OCI-LY7 (cell line): ENCODE measurements around the gene PLSCR5. TPM values are rescaled to one million over a fixed set of nuclear protein-coding genes. Genes with fewer than 3 reads are reported as not detected.

ENCODE experiments used
- BruUV-seq: library from RNA; stranded (reverse); fragments of 400-500 nt; replicated peaks from 2 replicates; lab custom pipeline; 2021; lab: Mats Ljungman, UMichigan
- CTCF ChIA-PET: fragments of 300-600 bp; sonication (Branson Sonifier 250); formaldehyde crosslinking; loops from one replicate; lab custom pipeline; 2022; ENCODE audit warnings: antibody characterized with exemption; ENCODE audit not compliant: unreplicated experiment; lab: Charles Lee
- POLR2A ChIA-PET: fragments of 300-600 bp; sonication (Branson Sonifier 250); formaldehyde crosslinking; loops from one replicate; lab custom pipeline; 2022; ENCODE audit warnings: antibody characterized with exemption; lab: Charles Lee
- DNase-seq: peaks from one replicate; pipeline ENCODE4 v3.0.0-alpha.2; 2015; ENCODE audit warnings: low spot score
- H2AFZ ChIP-seq: fragments of 200-600 bp; sonication (generic), shearing (Covaris generic); 2 replicates; pipeline ENCODE4 v1.6.1; 2014; ENCODE audit warnings: mild to moderate bottlenecking, antibody characterized with exemption, low read length, moderate library complexity
- H3K27ac ChIP-seq: fragments of 200-600 bp; sonication (generic); 2 replicates; pipeline ENCODE4 v1.5.1; 2014; ENCODE audit warnings: mixed run types, low read depth, mild to moderate bottlenecking, moderate library complexity, low read length, inconsistent platforms; ENCODE audit not compliant: poor library complexity, severe bottlenecking
- H3K36me3 ChIP-seq: fragments of 200-600 bp; sonication (generic); 2 replicates; pipeline ENCODE4 v1.6.1; 2014; ENCODE audit warnings: mild to moderate bottlenecking, antibody characterized with exemption, low read length, moderate library complexity, mixed read lengths; ENCODE audit not compliant: insufficient read depth
- H3K4me1 ChIP-seq: fragments of 200-600 bp; sonication (generic); 2 replicates; pipeline ENCODE4 v1.5.1; 2014; ENCODE audit warnings: mild to moderate bottlenecking, low read length; ENCODE audit not compliant: insufficient read depth, poor library complexity, severe bottlenecking
- H3K4me2 ChIP-seq: fragments of 200-600 bp; sonication (generic); 2 replicates; pipeline ENCODE4 v1.6.1; 2014; ENCODE audit warnings: mild to moderate bottlenecking, low read length
- H3K4me3 ChIP-seq: fragments of 200-600 bp; sonication (generic); 2 replicates; pipeline ENCODE4 v1.5.1; 2014; ENCODE audit warnings: mild to moderate bottlenecking, low read depth, low read length; ENCODE audit not compliant: poor library complexity, severe bottlenecking
- H3K79me2 ChIP-seq: fragments of 200-600 bp; sonication (generic); 2 replicates; pipeline ENCODE4 v1.6.1; 2016; ENCODE audit warnings: low read depth, mild to moderate bottlenecking, low read length, moderate library complexity, mixed read lengths; ENCODE audit not compliant: insufficient read depth
- H3K9me2 ChIP-seq: fragments of 200-600 bp; sonication (generic); 2 replicates; pipeline ENCODE4 v1.6.1; 2016; ENCODE audit warnings: mild to moderate bottlenecking, low read length, mixed read lengths; ENCODE audit not compliant: insufficient read depth
- H3K9me3 ChIP-seq: fragments of 200-600 bp; sonication (generic); 2 replicates; pipeline ENCODE4 v1.6.1; 2014; ENCODE audit warnings: mild to moderate bottlenecking, mixed run types, low read length, mixed read lengths
- H4K20me1 ChIP-seq: fragments of 200-600 bp; sonication (generic); 2 replicates; pipeline ENCODE4 v1.6.1; 2014; ENCODE audit warnings: mild to moderate bottlenecking, antibody characterized with exemption, low read length, moderate library complexity, mixed read lengths; ENCODE audit not compliant: insufficient read depth
- EZH2phosphoT487 ChIP-seq: fragments of 200-600 bp; sonication (generic); IDR thresholded peaks from 2 replicates; pipeline ENCODE4 v1.6.1; 2018; ENCODE audit warnings: low read depth, borderline replicate concordance, mild to moderate bottlenecking, mixed run types, antibody characterized with exemption, low read length, moderate library complexity, mixed read lengths
- intact Hi-C: fragments of 100-400 bp; cut with micrococcal nuclease; formaldehyde crosslinking; loops from one replicate; pipeline ENCODE4 v1.10.0; 2022; ENCODE audit not compliant: unreplicated experiment
- total RNA-seq, 2 experiments: library from RNA; depleted of rRNA in 1 of 2; stranded (reverse); fragments of >200 nt in 1 of 2; shearing (Covaris generic) in 1 of 2; gene quantifications; 2 replicates each; pipeline ENCODE4 v1.2.3, GENCODE V29; 2014 to 2022
- TF ChIP-seq, protein P1 (sequence below): fragments of 200-600 bp; sonication (generic); conservative IDR thresholded peaks from 2 replicates; pipeline ENCODE4 v1.5.1; 2014; ENCODE audit warnings: mild to moderate bottlenecking, antibody characterized with exemption, low read length, moderate library complexity, mixed read lengths

The PLSCR5 gene
- total RNA-seq, 2 experiments from 2014 or later, result not detected

DNA sequence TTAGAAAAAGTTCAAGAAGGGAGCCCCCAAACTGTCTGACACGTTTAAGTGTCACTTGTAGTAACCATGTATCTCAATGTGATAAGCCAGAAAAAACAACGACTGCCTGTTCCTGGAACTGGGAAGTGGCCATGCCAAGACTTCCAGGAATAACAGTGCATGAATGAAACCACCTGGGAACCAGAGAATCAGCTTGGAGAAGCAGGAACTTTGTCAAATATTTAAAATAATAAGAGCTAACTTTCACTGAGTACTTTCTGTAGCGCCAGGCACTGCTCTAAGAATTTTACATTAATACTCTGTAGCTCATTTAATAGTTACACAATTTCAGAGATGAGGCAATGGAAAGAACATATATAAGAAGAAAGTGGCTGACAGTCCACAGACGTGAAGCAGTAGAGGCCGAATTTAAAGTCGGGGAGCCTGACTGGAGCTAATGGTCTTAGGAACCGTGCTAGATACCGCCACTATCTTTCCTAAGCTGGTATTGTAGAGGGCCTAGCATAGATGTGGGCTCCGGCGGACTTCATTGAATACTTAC is 61.6 kb downstream of the PLSCR5 start:
- BruUV-seq, result no TSS peak
- H3K36me3 ChIP-seq, result no peaks in the 10 kb centered on the region
- H3K27ac ChIP-seq, result no peak overlapping the region
- no peaks in the 10 kb centered on the region for H3K79me2 ChIP-seq
- intact Hi-C loops, result loop anchor here (2.0 kb wide), 1 partner anchor 75 kb away; the partner anchor contains the start of gene PLSCR2
- peaks cover 7% of the 10 kb centered on the region; the same call in 1 of the 2 replicates for H4K20me1 ChIP-seq
- CTCF ChIA-PET, result no interaction called here
- DNase-seq, result peak; percentile 13
- peak overlapping the region; percentile 90 for H3K4me2 ChIP-seq
- H3K9me2 ChIP-seq, result no peaks in the 10 kb centered on the region
- H3K9me3 ChIP-seq, result no peaks in the 10 kb centered on the region
- peak overlapping the region; percentile 74 for H3K4me3 ChIP-seq
- H2AFZ ChIP-seq, result peak overlapping the region; percentile 86; the same call in 1 of the 2 replicates
- no peak for TF ChIP-seq EZH2phosphoT487
- TF ChIP-seq, protein P1, sequence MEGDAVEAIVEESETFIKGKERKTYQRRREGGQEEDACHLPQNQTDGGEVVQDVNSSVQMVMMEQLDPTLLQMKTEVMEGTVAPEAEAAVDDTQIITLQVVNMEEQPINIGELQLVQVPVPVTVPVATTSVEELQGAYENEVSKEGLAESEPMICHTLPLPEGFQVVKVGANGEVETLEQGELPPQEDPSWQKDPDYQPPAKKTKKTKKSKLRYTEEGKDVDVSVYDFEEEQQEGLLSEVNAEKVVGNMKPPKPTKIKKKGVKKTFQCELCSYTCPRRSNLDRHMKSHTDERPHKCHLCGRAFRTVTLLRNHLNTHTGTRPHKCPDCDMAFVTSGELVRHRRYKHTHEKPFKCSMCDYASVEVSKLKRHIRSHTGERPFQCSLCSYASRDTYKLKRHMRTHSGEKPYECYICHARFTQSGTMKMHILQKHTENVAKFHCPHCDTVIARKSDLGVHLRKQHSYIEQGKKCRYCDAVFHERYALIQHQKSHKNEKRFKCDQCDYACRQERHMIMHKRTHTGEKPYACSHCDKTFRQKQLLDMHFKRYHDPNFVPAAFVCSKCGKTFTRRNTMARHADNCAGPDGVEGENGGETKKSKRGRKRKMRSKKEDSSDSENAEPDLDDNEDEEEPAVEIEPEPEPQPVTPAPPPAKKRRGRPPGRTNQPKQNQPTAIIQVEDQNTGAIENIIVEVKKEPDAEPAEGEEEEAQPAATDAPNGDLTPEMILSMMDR, result no peak
- POLR2A ChIA-PET, result interaction anchor here (0.7 to 2.2 kb wide), 8 partner anchors 10 to 101 kb away, joined by 3 to 8 read pairs (median 4); no protein-coding TSS in a partner anchor
- H3K4me1 ChIP-seq, result no peaks in the 10 kb centered on the region

DNA sequence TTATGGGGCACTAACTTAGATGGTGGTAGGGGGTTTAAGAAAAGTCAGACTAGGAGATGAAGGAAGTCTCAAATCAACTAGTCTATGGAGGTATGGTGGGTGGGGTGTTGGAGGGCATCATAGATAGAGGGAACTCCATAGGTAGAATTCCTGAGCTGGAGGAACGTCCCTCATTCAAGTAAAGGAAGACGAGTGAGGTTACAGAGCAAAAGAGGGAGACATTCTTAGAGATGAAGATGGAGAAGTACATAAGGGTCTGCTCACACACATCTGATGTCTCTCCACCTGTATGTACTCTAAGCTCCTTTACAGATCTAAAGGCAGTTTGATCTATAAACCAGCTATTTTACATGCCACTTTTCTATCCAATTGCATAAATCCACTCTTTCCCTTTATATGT is 62.2 kb downstream of the PLSCR5 start:
- DNase-seq, result no peak
- ChIA-PET POLR2A (interaction anchor here (0.7 to 2.2 kb wide), 7 partner anchors 10 to 101 kb away, joined by 3 to 8 read pairs (median 4); no protein-coding TSS in a partner anchor), CTCF (no interaction called here)
- Histone ChIP-seq H3K4me2 (peak overlapping the region; percentile 90), H3K79me2 (no peaks in the 10 kb centered on the region), H3K4me3 (peak overlapping the region; percentile 74), H3K4me1 (no peaks in the 10 kb centered on the region), H3K27ac (no peak overlapping the region), H3K9me2 (no peaks in the 10 kb centered on the region), H4K20me1 (peaks cover 7% of the 10 kb centered on the region; the same call in 1 of the 2 replicates), H2AFZ (no peak overlapping the region), H3K9me3 (no peaks in the 10 kb centered on the region), H3K36me3 (no peaks in the 10 kb centered on the region)
- no TSS peak for BruUV-seq
- intact Hi-C loops, result no loop called here
- no peak for TF ChIP-seq EZH2phosphoT487
- TF ChIP-seq, protein P1, result no peak

DNA sequence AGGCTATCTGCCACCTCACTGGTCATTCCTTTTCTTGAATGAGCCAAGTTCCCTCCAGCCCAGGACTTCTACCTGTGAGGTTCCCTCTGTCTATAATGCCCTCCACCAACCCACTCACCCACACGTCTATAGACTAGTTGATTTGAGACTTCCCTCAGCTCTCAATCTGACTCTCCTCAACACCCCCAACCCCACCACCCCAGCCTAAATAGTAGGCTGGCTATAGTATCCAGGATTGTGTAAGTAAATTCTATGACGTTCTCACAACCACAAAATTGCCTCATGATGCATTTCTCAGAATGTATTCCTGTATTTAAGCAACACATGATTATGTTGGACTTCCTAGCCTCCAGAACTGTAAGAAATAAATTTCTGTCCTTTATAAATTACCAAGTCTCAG is 63.0 kb downstream of the PLSCR5 start:
- H3K4me2 ChIP-seq, result no peak overlapping the region; the same call in 1 of the 2 replicates
- H3K27ac ChIP-seq, result no peak overlapping the region
- no peaks in the 10 kb centered on the region for H3K4me1 ChIP-seq
- intact Hi-C loops, result no loop called here
- no peaks in the 10 kb centered on the region for H3K79me2 ChIP-seq
- H4K20me1 ChIP-seq, result peaks cover 7% of the 10 kb centered on the region; the same call in 1 of the 2 replicates
- POLR2A ChIA-PET, result interaction anchor here (0.5 to 1.7 kb wide), 2 partner anchors 14 to 213 kb away, joined by 3 to 8 read pairs; no protein-coding TSS in a partner anchor
- H2AFZ ChIP-seq, result no peak overlapping the region
- TF ChIP-seq, protein P1, result no peak
- no peak for TF ChIP-seq EZH2phosphoT487
- H3K9me2 ChIP-seq, result no peaks in the 10 kb centered on the region
- BruUV-seq, result no TSS peak
- H3K9me3 ChIP-seq, result no peaks in the 10 kb centered on the region
- no peak overlapping the region for H3K4me3 ChIP-seq
- CTCF ChIA-PET, result no interaction called here
- H3K36me3 ChIP-seq, result no peaks in the 10 kb centered on the region
- no peak for DNase-seq
